RWPE2 (cell line): ENCODE results near the gene KRT86.

Source experiments
- ATAC-seq: fragments of 200-7000 bp; cut with Tn5 transposase; 3 replicates; pipeline ENCODE4 v1.9.1; 2021; ENCODE audit warnings: low read depth
- DNase-seq: peaks from one replicate; pipeline ENCODE4 v3.0.0-alpha.2; 2020; ENCODE audit warnings: low spot score
- H3K27ac ChIP-seq: fragments of 450-650 bp; 2 replicates; pipeline ENCODE4 v1.5.1; 2017; ENCODE audit warnings: mild to moderate bottlenecking; ENCODE audit not compliant: poor library complexity, severe bottlenecking
- H3K27me3 ChIP-seq: fragments of 250-450 bp; sonication (Bioruptor Pico); 2 replicates; pipeline ENCODE4 v1.5.1; 2021; ENCODE audit warnings: mild to moderate bottlenecking, moderate library complexity; ENCODE audit not compliant: insufficient read depth, poor library complexity, severe bottlenecking
- H3K36me3 ChIP-seq: fragments of 250-450 bp; sonication (Bioruptor Pico); 2 replicates; pipeline ENCODE4 v1.5.1; 2020; ENCODE audit warnings: low read depth, mild to moderate bottlenecking, moderate library complexity
- H3K4me1 ChIP-seq: fragments of 250-450 bp; sonication (Bioruptor Pico); 2 replicates; pipeline ENCODE4 v1.5.1; 2021; ENCODE audit warnings: mild to moderate bottlenecking, moderate library complexity; ENCODE audit not compliant: insufficient read depth, poor library complexity, severe bottlenecking
- H3K4me3 ChIP-seq: fragments of 250-450 bp; sonication (Bioruptor Pico); 2 replicates; pipeline ENCODE4 v1.5.1; 2021; ENCODE audit warnings: mild to moderate bottlenecking, moderate library complexity; ENCODE audit not compliant: severe bottlenecking
- H3K9me3 ChIP-seq: fragments of 250-450 bp; sonication (Bioruptor Pico); 2 replicates; pipeline ENCODE4 v1.5.1; 2021; ENCODE audit warnings: mild to moderate bottlenecking, moderate library complexity; ENCODE audit not compliant: severe bottlenecking
- TF ChIP-seq, protein P1 (sequence below): fragments of 450-650 bp; IDR thresholded peaks from one replicate; pipeline ENCODE4 v1.5.1; 2017; ENCODE audit warnings: mild to moderate bottlenecking, moderate library complexity; ENCODE audit not compliant: poor library complexity, severe bottlenecking

KRT86 gene

DNA sequence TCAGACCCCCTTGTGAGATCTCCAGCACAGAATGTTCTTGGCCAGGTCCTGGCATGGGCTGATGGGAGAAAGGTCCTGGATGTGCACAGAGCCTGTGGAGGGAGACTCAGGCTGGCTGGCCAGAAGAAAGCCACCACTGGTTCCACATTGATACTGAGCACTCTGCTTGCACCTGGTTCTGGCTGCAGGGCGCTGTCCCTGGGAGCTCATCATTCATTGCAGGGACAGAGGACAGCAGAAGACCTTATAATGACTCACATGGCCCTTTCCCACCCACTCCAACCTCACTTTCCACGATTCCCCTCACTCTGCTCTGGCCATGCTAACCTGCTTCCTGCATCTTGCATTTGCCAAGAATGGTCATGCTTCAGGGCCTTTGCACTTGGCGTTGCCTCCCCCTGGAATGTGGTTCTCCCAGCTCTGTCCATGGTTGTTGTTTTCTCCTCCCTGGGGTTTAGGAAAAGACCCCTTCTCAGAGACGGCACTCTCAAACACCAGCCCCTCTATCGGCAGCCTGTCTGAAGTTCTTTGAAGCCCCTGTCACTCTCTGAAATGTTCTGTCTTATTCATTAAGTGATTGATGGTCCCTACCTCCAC lies 31.1 kb upstream of the KRT86 start:
- TF ChIP-seq, protein P1, sequence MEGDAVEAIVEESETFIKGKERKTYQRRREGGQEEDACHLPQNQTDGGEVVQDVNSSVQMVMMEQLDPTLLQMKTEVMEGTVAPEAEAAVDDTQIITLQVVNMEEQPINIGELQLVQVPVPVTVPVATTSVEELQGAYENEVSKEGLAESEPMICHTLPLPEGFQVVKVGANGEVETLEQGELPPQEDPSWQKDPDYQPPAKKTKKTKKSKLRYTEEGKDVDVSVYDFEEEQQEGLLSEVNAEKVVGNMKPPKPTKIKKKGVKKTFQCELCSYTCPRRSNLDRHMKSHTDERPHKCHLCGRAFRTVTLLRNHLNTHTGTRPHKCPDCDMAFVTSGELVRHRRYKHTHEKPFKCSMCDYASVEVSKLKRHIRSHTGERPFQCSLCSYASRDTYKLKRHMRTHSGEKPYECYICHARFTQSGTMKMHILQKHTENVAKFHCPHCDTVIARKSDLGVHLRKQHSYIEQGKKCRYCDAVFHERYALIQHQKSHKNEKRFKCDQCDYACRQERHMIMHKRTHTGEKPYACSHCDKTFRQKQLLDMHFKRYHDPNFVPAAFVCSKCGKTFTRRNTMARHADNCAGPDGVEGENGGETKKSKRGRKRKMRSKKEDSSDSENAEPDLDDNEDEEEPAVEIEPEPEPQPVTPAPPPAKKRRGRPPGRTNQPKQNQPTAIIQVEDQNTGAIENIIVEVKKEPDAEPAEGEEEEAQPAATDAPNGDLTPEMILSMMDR, result no peak
- Histone ChIP-seq H3K4me3 (no peak overlapping the region), H3K9me3 (no peaks in the 10 kb centered on the region), H3K36me3 (peaks cover 92% of the 10 kb centered on the region), H3K4me1 (peaks cover 52% of the 10 kb centered on the region), H3K27ac (peak overlapping the region; percentile 99), H3K27me3 (no peaks in the 10 kb centered on the region)
- ATAC-seq (no peak), DNase-seq (peak; percentile 65)

GRCh38 chr12:52243856-52244614 lies 30.4 kb upstream of the KRT86 start:
- Histone ChIP-seq H3K4me1 (peaks cover 47% of the 10 kb centered on the region), H3K27me3 (no peaks in the 10 kb centered on the region), H3K9me3 (no peaks in the 10 kb centered on the region), H3K36me3 (peaks cover 85% of the 10 kb centered on the region), H3K27ac (peak overlapping the region; percentile 99), H3K4me3 (no peak overlapping the region)
- TF ChIP-seq, protein P1, result no peak
- ATAC-seq, result peak; percentile 6
- DNase-seq, result peak; percentile 91

DNA sequence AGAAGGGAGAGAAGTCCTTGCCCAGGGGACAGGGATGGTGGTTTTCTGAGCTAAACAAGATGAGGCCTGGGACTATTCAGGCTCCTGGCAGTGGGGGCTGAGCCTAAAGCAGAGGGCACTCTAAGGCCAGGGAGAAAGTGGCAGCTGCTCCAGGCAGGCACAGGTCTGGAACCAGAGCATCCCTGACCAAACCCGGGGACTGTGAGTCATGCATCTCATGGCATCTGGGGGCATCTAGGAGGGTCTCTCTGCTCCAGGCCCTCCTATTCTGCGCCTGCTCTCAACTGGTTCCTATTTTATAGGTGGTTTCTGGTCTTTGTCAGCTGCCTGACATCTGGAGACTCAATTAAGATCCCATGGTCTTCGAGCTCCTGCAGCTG lies 29.8 kb upstream of the KRT86 start:
- peaks cover 42% of the 10 kb centered on the region for H3K4me1 ChIP-seq
- TF ChIP-seq, protein P1, result no peak
- no peak overlapping the region for H3K4me3 ChIP-seq
- H3K27me3 ChIP-seq, result no peaks in the 10 kb centered on the region
- ATAC-seq, result no peak
- DNase-seq, result peak; percentile 62
- H3K36me3 ChIP-seq, result peaks cover 79% of the 10 kb centered on the region
- no peaks in the 10 kb centered on the region for H3K9me3 ChIP-seq
- peak overlapping the region; percentile 99 for H3K27ac ChIP-seq

DNA sequence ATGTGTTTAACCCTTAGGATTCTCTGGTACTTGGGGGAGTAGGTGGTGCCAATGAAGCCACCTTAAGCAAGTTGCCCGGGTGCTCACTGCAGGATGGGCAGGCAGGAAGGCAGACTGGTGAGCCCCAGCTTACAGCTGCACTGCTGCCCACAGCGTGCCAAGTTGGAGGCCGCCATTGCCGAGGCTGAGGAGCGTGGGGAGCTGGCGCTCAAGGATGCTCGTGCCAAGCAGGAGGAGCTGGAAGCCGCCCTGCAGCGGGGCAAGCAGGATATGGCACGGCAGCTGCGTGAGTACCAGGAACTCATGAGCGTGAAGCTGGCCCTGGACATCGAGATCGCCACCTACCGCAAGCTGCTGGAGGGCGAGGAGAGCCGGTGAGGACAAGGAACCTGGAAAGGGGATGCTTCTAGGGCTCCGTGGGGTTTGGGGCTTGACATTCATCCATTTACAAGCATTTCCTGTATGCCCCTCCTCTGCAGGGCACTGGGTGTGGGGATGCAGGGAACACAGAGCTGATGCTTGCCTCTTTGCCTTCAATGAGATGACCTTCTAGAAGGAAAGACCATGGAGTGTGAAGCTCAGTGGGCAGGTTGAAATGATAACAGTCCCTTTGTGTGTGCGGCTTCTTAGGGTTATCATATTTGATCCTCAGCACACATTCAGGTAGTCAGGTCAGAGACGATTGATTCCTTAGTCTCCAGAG lies 29.0 kb upstream of the KRT86 start:
- Histone ChIP-seq H3K4me3 (no peak overlapping the region), H3K27ac (peak overlapping the region; percentile 99), H3K4me1 (peaks cover 35% of the 10 kb centered on the region), H3K27me3 (no peaks in the 10 kb centered on the region), H3K36me3 (peaks cover 71% of the 10 kb centered on the region), H3K9me3 (no peaks in the 10 kb centered on the region)
- ATAC-seq (no peak), DNase-seq (no peak)
- TF ChIP-seq, protein P1, result peak; percentile 19
